ENCODE data around the gene INCA1. TPM values are rescaled to one million over a fixed set of nuclear protein-coding genes. Genes with fewer than 3 reads are reported as not detected.

INCA1 gene
- total and polyA plus RNA-seq, 2 of the 13 experiments (the other 11 are each of a cell fraction or from before 2014, with no cell fraction given), result 0.93 to 2.6 TPM

DNA sequence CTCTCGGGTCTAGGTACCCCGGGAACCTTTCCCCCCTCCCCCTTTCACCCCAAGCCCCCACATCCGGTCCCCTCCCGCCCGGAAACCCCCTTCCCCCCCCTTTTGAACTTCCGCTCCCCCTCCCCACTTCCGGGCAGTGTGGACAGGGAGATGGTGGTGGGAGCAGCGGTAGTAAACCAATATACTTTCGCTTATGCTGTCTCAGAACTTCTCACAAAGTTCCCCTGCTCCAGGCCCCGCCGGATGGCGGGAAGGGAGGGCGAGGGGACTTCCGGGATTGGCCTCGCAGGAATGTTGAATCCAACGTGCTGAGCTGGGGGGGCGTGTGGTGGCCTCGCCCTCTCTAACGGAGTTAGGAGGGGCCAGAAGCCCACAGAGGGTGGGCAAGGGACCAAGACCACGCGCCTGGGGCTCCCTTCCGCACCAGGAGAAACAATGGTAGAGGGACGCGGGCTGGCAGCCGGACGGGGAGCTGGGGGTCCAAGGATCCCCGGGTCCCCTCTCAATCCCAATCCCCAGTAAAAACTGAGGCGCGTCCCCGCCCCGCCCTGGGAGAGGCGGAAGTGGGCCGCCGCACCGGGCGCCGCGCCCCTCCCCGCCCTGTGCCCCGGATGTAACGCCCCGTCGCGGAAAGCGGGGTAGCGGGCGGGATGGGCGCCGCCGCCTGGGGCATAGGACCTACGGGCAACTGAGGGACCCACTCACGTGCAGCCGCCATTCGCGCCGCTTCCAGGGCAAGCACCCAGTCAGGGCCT lies 49.7 kb downstream of the INCA1 start (continued):
- peak; percentile 60; the same call in 1 of the 2 replicates for TF ChIP-seq HOXD1 (CRISPR knock-in tag; IDR thresholded peaks at IDR 0.05)
- no peak for TF ChIP-seq SYNCRIP (IDR thresholded peaks at IDR 0.05; ENCODE audit: insufficient read depth, low read depth, low read length)
- TF ChIP-seq, protein P1, sequence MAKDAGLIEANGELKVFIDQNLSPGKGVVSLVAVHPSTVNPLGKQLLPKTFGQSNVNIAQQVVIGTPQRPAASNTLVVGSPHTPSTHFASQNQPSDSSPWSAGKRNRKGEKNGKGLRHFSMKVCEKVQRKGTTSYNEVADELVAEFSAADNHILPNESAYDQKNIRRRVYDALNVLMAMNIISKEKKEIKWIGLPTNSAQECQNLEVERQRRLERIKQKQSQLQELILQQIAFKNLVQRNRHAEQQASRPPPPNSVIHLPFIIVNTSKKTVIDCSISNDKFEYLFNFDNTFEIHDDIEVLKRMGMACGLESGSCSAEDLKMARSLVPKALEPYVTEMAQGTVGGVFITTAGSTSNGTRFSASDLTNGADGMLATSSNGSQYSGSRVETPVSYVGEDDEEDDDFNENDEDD (CRISPR knock-in tag; IDR thresholded peaks at IDR 0.05; ENCODE audit: borderline replicate concordance), result peak; percentile 58; the same call in 1 of the 2 replicates
- TF ChIP-seq ZNF160 (CRISPR knock-in tag; IDR thresholded peaks at IDR 0.05), result no peak; the same call in 1 of the 2 replicates
- TF ChIP-seq MYC (CRISPR knock-in tag; IDR thresholded peaks at IDR 0.05; ENCODE audit: borderline replicate concordance), result peak; percentile 66; the same call in 1 of the 2 replicates
- peak; percentile 53; the same call in 1 of the 2 replicates for TF ChIP-seq SAP130 (CRISPR knock-in tag; IDR thresholded peaks at IDR 0.05; ENCODE audit: low read depth)
- TF ChIP-seq, protein P2, sequence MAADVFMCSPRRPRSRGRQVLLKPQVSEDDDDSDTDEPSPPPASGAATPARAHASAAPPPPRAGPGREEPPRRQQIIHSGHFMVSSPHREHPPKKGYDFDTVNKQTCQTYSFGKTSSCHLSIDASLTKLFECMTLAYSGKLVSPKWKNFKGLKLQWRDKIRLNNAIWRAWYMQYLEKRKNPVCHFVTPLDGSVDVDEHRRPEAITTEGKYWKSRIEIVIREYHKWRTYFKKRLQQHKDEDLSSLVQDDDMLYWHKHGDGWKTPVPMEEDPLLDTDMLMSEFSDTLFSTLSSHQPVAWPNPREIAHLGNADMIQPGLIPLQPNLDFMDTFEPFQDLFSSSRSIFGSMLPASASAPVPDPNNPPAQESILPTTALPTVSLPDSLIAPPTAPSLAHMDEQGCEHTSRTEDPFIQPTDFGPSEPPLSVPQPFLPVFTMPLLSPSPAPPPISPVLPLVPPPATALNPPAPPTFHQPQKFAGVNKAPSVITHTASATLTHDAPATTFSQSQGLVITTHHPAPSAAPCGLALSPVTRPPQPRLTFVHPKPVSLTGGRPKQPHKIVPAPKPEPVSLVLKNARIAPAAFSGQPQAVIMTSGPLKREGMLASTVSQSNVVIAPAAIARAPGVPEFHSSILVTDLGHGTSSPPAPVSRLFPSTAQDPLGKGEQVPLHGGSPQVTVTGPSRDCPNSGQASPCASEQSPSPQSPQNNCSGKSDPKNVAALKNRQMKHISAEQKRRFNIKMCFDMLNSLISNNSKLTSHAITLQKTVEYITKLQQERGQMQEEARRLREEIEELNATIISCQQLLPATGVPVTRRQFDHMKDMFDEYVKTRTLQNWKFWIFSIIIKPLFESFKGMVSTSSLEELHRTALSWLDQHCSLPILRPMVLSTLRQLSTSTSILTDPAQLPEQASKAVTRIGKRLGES (CRISPR knock-in tag; IDR thresholded peaks at IDR 0.05; ENCODE audit: borderline replicate concordance), result no peak
- TF ChIP-seq, protein P3, sequence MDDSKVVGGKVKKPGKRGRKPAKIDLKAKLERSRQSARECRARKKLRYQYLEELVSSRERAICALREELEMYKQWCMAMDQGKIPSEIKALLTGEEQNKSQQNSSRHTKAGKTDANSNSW (CRISPR knock-in tag; IDR thresholded peaks at IDR 0.05; ENCODE audit: borderline replicate concordance), result 0 out of 2 replicates have a peak, but pooled peaks have one; percentile 17
- TF ChIP-seq, protein P4, sequence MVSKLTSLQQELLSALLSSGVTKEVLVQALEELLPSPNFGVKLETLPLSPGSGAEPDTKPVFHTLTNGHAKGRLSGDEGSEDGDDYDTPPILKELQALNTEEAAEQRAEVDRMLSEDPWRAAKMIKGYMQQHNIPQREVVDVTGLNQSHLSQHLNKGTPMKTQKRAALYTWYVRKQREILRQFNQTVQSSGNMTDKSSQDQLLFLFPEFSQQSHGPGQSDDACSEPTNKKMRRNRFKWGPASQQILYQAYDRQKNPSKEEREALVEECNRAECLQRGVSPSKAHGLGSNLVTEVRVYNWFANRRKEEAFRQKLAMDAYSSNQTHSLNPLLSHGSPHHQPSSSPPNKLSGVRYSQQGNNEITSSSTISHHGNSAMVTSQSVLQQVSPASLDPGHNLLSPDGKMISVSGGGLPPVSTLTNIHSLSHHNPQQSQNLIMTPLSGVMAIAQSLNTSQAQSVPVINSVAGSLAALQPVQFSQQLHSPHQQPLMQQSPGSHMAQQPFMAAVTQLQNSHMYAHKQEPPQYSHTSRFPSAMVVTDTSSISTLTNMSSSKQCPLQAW (CRISPR knock-in tag; IDR thresholded peaks at IDR 0.05), result 0 out of 2 replicates have a peak, but pooled peaks have one; percentile 54
- no peak for TF ChIP-seq ZNF572 (CRISPR knock-in tag; IDR thresholded peaks at IDR 0.05)
- no peak for TF ChIP-seq ZNF446 (CRISPR knock-in tag; IDR thresholded peaks at IDR 0.05)
- 0 out of 3 replicates have a peak, but pooled peaks have one; percentile 39 for TF ChIP-seq MXI1 (IDR thresholded peaks at IDR 0.05; ENCODE audit: borderline replicate concordance, low read depth, low read length)
- peak; percentile 22 for TF ChIP-seq ZEB1 (IDR thresholded peaks at IDR 0.05; ENCODE audit: insufficient replicate concordance, low read depth)
- TF ChIP-seq ELF3 (CRISPR knock-in tag; IDR thresholded peaks at IDR 0.05), result no peak
- TF ChIP-seq ZSCAN21 (CRISPR knock-in tag; IDR thresholded peaks at IDR 0.05; ENCODE audit: borderline replicate concordance), result peak; percentile 46; the same call in 1 of the 2 replicates
- TF ChIP-seq, protein P5, sequence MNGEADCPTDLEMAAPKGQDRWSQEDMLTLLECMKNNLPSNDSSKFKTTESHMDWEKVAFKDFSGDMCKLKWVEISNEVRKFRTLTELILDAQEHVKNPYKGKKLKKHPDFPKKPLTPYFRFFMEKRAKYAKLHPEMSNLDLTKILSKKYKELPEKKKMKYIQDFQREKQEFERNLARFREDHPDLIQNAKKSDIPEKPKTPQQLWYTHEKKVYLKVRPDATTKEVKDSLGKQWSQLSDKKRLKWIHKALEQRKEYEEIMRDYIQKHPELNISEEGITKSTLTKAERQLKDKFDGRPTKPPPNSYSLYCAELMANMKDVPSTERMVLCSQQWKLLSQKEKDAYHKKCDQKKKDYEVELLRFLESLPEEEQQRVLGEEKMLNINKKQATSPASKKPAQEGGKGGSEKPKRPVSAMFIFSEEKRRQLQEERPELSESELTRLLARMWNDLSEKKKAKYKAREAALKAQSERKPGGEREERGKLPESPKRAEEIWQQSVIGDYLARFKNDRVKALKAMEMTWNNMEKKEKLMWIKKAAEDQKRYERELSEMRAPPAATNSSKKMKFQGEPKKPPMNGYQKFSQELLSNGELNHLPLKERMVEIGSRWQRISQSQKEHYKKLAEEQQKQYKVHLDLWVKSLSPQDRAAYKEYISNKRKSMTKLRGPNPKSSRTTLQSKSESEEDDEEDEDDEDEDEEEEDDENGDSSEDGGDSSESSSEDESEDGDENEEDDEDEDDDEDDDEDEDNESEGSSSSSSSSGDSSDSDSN (CRISPR knock-in tag; IDR thresholded peaks at IDR 0.05), result no peak
- TF ChIP-seq SOX6 (IDR thresholded peaks at IDR 0.05), result no peak
- 0 out of 2 replicates have a peak, but pooled peaks have one; percentile 10 for TF ChIP-seq SOX6 (CRISPR knock-in tag; IDR thresholded peaks at IDR 0.05)
- no peak for TF ChIP-seq NFIB (CRISPR knock-in tag; IDR thresholded peaks at IDR 0.05; ENCODE audit: borderline replicate concordance)
- TF ChIP-seq TMF1 (CRISPR knock-in tag; IDR thresholded peaks at IDR 0.05; ENCODE audit: low read depth), result no peak
- TF ChIP-seq ZBTB38 (CRISPR knock-in tag; IDR thresholded peaks at IDR 0.05), result peak; percentile 54; the same call in 1 of the 2 replicates

All from HepG2 (cell line).